ENCODE data around the gene ZACN. TPM values are rescaled to one million over a fixed set of nuclear protein-coding genes. Genes with fewer than 3 reads are reported as not detected.

Gene ZACN
- total RNA-seq, 2 experiments from 2014 or later: 2.3 to 3.0 TPM

- ChIA-PET POLR2A (interaction anchor here (0.5 to 1.3 kb wide), 3 partner anchors 28 to 198 kb away, joined by 3 to 4 read pairs (median 3); no protein-coding TSS in a partner anchor), CTCF (no interaction called here)
- no peak for TF ChIP-seq CTCF (IDR thresholded peaks at IDR 0.05)
- intact Hi-C loops (cut with micrococcal nuclease): no loop called here
- Mint-ChIP-seq H3K4me1 (ENCODE audit: low read depth) (peaks cover 16% of the 10 kb centered on the region), H3K27ac (no peak overlapping the region), H3K9me3 (no peaks in the 10 kb centered on the region), H3K4me3 (no peak overlapping the region), H3K27me3 (peaks cover 14% of the 10 kb centered on the region), H3K36me3 (ENCODE audit: low read depth) (peaks cover 5% of the 10 kb centered on the region)
- DNase-seq (no peak), ATAC-seq (no peak)
Measured at GRCh38 chr17:76082326-76083251, 3.6 kb downstream of the ZACN start.

DNA sequence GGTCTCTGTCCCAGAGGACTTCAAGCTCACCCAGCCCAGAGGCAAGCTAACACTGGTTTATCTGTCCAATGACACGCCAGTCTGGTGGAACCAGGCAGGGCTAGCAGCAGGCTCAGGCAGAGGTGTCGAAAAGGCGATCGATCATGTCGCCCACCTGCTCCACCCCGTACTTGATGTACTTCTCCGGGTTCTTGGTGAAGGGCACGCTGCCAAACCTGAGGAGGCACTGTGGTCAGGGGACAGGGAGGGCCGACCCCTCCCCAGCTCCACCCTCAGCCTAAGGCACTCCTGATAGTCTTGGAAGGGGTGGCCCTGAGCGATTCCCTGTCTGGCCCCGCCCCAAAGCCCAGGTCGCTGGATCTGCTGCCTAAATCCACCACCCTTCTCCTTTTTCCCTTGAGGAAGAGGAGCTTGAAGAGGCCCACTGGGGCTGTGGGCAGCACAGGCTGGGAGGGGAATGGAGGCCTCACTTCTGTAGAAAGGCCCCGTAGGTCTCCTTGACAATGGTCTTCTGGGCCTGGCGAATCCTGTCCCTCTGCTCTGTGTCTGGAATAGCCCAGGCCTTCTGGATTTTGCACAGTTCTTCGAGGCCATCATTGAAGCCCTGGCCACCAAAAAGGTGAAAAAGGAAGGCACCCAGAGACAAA, 4.7 kb downstream of the ZACN start:
- ATAC-seq: no peak
- ChIA-PET CTCF (interaction anchor here (1.4 kb wide), 1 partner anchor 70 kb away, joined by 5 read pairs; no protein-coding TSS in a partner anchor), POLR2A (interaction anchor here (1.1 to 1.3 kb wide), 2 partner anchors 11 to 60 kb away, joined by 3 read pairs; no protein-coding TSS in a partner anchor)
- Mint-ChIP-seq H3K27me3 (peaks cover 8% of the 10 kb centered on the region), H3K27ac (no peak overlapping the region), H3K9me3 (no peaks in the 10 kb centered on the region), H3K4me1 (ENCODE audit: low read depth) (peaks cover 12% of the 10 kb centered on the region), H3K36me3 (ENCODE audit: low read depth) (peaks cover 8% of the 10 kb centered on the region), H3K4me3 (no peak overlapping the region)
- no peak for TF ChIP-seq CTCF (IDR thresholded peaks at IDR 0.05)
- no peak for DNase-seq
- intact Hi-C loops (cut with micrococcal nuclease): no loop called here

DNA sequence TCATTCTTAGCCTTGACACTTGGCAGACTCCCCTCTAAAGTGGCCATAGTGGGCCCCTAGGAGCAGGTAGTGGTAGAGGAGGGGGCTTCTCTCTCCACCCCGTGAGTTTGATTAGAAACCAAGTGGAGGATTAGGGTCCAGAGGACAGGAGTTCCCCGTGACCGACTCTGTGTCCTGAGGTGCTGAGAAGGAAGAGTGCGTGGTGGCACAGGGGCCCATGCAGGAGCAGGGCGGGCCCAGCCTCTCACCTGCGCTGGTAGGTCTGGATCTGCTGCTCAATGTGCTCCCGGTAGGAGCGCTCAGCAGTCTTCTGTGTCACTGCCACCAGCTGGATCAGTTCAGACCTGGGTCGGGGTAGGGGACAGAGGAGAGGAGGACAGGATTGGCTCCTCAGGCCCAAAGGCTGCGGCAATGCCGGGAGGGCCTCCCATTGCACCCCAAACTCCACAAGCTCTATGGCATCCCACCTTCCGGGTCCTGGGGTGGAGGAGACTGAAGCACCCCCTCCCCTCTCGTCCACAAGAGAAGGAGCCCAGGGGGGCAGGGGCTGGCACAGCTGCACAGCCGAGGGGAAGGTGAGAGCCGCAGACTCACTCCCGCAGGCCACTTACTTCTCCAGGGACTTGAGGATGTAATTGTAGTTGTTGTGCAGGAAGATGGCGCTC, 6.2 kb downstream of the ZACN start:
- no peak for TF ChIP-seq CTCF (IDR thresholded peaks at IDR 0.05)
- no peak for DNase-seq
- ChIA-PET POLR2A (interaction anchor here (1.9 kb wide), 1 partner anchor 9 kb away, joined by 6 read pairs; no protein-coding TSS in a partner anchor), CTCF (no interaction called here)
- no peaks in the 10 kb centered on the region for H3K4me1 Mint-ChIP-seq (ENCODE audit: low read depth)
- H3K4me3 Mint-ChIP-seq: no peak overlapping the region
- no peak for ATAC-seq
- peaks cover 12% of the 10 kb centered on the region for H3K36me3 Mint-ChIP-seq (ENCODE audit: low read depth)
- intact Hi-C loops (cut with micrococcal nuclease): no loop called here
- no peaks in the 10 kb centered on the region for H3K9me3 Mint-ChIP-seq
- no peak overlapping the region for H3K27ac Mint-ChIP-seq
- no peaks in the 10 kb centered on the region for H3K27me3 Mint-ChIP-seq

DNA sequence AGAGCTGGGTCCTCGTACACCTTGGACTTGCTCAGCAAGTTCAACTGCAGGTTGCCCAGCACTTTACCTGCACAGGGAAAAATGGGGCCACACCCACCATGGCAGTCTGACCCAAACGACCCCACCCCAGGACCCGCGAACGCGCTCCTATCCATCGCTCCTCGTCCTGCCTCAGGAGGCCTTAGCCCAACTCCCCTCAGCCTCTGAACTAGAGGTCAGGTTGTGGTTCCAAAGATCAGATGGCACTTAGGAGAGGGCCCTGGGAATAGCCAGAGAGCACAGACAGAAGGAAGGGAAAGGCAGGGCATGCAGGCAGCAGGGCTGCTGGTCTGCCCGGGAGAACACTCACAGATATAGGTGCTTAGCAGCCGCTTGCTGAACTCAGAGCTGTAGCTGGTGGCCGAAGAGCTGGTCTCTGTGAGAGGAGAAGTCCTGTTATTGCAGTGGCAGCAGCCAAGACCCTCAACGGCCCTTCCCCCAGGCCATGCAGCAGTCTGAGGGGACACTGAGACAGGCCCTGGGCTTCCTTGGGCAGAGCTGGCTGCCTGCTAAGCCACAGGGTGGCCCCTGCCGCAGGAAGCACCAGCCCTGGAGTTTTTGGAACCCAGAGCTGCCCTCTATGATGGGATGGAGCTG, 6.9 kb downstream of the ZACN start:
- intact Hi-C loops (cut with micrococcal nuclease): no loop called here
- Mint-ChIP-seq H3K9me3 (no peaks in the 10 kb centered on the region), H3K27ac (no peak overlapping the region), H3K27me3 (no peaks in the 10 kb centered on the region), H3K4me3 (no peak overlapping the region), H3K36me3 (ENCODE audit: low read depth) (peaks cover 12% of the 10 kb centered on the region), H3K4me1 (ENCODE audit: low read depth) (no peaks in the 10 kb centered on the region)
- no peak for ATAC-seq
- DNase-seq: no peak
- ChIA-PET POLR2A (interaction anchor here (1.3 to 1.9 kb wide), 2 partner anchors 10 to 188 kb away, joined by 3 to 6 read pairs; no protein-coding TSS in a partner anchor), CTCF (no interaction called here)
- TF ChIP-seq CTCF (IDR thresholded peaks at IDR 0.05): no peak
